ENCODE measurements around the gene CFAP299. TPM values are rescaled to one million over a fixed set of nuclear protein-coding genes. Genes with fewer than 3 reads are reported as not detected.

The CFAP299 gene
- total and polyA plus RNA-seq, 2 of the 13 experiments (the other 11 are each of a cell fraction or from before 2014, with no cell fraction given) = not detected

DNA sequence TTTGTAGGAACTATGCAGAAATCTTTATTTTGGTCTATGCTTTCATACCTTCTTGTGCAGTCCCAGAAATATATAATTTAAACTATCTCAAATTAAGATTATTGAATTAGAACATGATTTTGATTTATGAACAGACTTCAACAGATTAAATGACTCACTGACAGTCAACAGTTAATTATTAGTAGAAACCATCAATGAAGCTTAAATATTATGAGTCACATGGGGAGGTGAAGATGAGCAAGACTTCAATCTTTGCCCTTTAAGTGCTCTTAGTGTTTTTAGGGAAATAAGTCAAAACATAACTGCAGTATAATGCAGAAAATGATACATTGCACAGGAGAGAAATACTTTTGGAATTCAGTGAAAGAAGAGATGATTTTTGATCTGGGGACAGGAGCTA lies 613.5 kb downstream of the CFAP299 start (continued):
- TF ChIP-seq, protein P1, sequence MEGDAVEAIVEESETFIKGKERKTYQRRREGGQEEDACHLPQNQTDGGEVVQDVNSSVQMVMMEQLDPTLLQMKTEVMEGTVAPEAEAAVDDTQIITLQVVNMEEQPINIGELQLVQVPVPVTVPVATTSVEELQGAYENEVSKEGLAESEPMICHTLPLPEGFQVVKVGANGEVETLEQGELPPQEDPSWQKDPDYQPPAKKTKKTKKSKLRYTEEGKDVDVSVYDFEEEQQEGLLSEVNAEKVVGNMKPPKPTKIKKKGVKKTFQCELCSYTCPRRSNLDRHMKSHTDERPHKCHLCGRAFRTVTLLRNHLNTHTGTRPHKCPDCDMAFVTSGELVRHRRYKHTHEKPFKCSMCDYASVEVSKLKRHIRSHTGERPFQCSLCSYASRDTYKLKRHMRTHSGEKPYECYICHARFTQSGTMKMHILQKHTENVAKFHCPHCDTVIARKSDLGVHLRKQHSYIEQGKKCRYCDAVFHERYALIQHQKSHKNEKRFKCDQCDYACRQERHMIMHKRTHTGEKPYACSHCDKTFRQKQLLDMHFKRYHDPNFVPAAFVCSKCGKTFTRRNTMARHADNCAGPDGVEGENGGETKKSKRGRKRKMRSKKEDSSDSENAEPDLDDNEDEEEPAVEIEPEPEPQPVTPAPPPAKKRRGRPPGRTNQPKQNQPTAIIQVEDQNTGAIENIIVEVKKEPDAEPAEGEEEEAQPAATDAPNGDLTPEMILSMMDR (CRISPR knock-in tag; IDR thresholded peaks at IDR 0.05) = no peak
- no peak for TF ChIP-seq KDM5B (CRISPR knock-in tag; IDR thresholded peaks at IDR 0.05; ENCODE audit: borderline replicate concordance)

DNA sequence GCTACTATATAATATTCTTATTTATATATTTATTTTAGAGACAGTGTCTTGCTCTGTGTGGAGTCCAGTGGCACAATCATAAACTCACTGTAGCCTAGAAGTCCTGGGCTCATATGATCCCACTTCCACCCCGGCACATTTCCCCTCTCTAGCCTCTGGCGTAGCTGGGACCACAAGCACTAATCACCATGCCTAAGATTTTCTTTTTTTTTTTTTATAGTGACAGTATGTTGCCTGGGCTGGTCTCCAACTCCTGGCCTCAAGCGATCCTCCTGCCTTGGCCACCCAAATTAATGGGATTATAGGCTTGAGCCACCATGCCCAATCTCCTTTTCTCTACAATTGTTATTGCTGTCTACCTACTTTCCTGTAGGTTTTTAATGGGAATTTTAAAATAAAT lies 620.9 kb downstream of the CFAP299 start:
- Histone ChIP-seq H3K9ac (ENCODE audit: insufficient read depth, low read depth, low read length) (no peak overlapping the region), H3K9me3 (ENCODE audit: low read length) (no peaks in the 10 kb centered on the region), H3K27ac (ENCODE audit: extremely low read length, insufficient read depth, low read length) (no peak overlapping the region), H4K20me1 (ENCODE audit: insufficient read depth, low read length) (no peaks in the 10 kb centered on the region), H3K36me3 (replicated peaks in 1 of 2; ENCODE audit: control insufficient read depth in 1 of 2, insufficient read depth in 2 of 2, low read length in 2 of 2) (no peaks in the 10 kb centered on the region), H3K79me2 (ENCODE audit: insufficient read depth, low read length) (no peaks in the 10 kb centered on the region), H3K4me1 (ENCODE audit: insufficient read depth, low read length) (no peaks in the 10 kb centered on the region), H3K4me3 (replicated peaks in 1 of 3; ENCODE audit: insufficient read depth in 1 of 3, low read depth in 2 of 3, low read length in 3 of 3) (no peak overlapping the region), H2AFZ (ENCODE audit: low read length) (no peak overlapping the region), H3K27me3 (ENCODE audit: control insufficient read depth in 1 of 2, insufficient read depth in 2 of 2, low read length in 2 of 2) (no peaks in the 10 kb centered on the region), H3K4me2 (ENCODE audit: low read depth, low read length) (no peak overlapping the region)
- ATAC-seq = no peak
- DNase-seq (ENCODE audit: low spot score) = no peak
- in situ Hi-C loops (cut with HindIII; ENCODE audit: extremely low pct_ligation_motif_present, low pct_unique_long_range_greater_than_20kb) = no loop called here
- ChIA-PET POLR2A (no interaction called here), CTCF (ENCODE audit: low intra/inter-chr PET ratio, low total read pairs) (no interaction called here)
- WGBS (ENCODE audit: low lambda C conversion rate) = 15% methylated on average over 3 of the region's 3 CpGs
- no TSS peak for BruUV-seq (replicated peaks)
- intact Hi-C loops (cut with micrococcal nuclease; ENCODE audit: unreplicated experiment) = no loop called here
- no peak for FAIRE-seq
- TF ChIP-seq NFE2L1 (CRISPR knock-in tag; IDR thresholded peaks at IDR 0.05; ENCODE audit: borderline replicate concordance) = no peak
- no peak for TF ChIP-seq MTA1 (CRISPR knock-in tag; IDR thresholded peaks at IDR 0.05; ENCODE audit: borderline replicate concordance)
- no peak for TF ChIP-seq AGO2 (optimal IDR thresholded peaks at IDR 0.05; ENCODE audit: low read depth, low read length)

DNA sequence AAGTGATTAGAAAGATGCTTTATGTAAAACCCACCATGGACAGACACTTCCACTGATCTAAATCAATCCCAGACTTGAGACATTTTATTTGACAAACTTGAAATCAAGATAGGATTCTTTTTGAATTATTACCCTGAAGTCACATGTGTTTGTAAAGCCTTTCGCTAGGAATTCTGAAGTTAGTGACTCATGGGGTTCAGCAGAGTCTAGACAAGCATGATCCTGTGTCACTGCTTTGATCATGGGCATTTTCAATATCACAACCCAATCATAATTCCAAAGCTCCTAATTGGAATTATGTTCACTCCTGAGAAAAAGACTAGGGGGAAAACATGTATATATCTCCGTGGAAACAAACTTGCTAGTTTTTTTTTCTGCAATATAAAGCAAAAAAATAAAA lies 627.5 kb downstream of the CFAP299 start:
- no peaks in the 10 kb centered on the region for H3K79me2 ChIP-seq (ENCODE audit: insufficient read depth, low read length)
- POLR2A ChIA-PET = no interaction called here
- CTCF ChIA-PET (ENCODE audit: low intra/inter-chr PET ratio, low total read pairs) = no interaction called here
- no peak for FAIRE-seq
- no peak overlapping the region for H3K9ac ChIP-seq (ENCODE audit: insufficient read depth, low read depth, low read length)
- no peak for TF ChIP-seq PCBP1 (IDR thresholded peaks at IDR 0.05; ENCODE audit: borderline replicate concordance, low read depth, low read length)
- TF ChIP-seq GZF1 (CRISPR knock-in tag; IDR thresholded peaks at IDR 0.05) = no peak
- no peak for TF ChIP-seq SYNCRIP (IDR thresholded peaks at IDR 0.05; ENCODE audit: insufficient read depth, low read depth, low read length)
- H2AFZ ChIP-seq (ENCODE audit: low read length) = no peak overlapping the region
- H3K36me3 ChIP-seq (replicated peaks in 1 of 2; ENCODE audit: control insufficient read depth in 1 of 2, insufficient read depth in 2 of 2, low read length in 2 of 2) = no peaks in the 10 kb centered on the region
- H3K27me3 ChIP-seq (ENCODE audit: control insufficient read depth in 1 of 2, insufficient read depth in 2 of 2, low read length in 2 of 2) = no peaks in the 10 kb centered on the region
- intact Hi-C loops (cut with micrococcal nuclease; ENCODE audit: unreplicated experiment) = no loop called here
- H3K9me3 ChIP-seq (ENCODE audit: low read length) = no peaks in the 10 kb centered on the region
- H3K4me2 ChIP-seq (ENCODE audit: low read depth, low read length) = no peak overlapping the region
- 0% methylated on average over 2 of the region's 2 CpGs for WGBS (ENCODE audit: low lambda C conversion rate)
- ATAC-seq = no peak
- no TSS peak for BruUV-seq (replicated peaks)
- H4K20me1 ChIP-seq (ENCODE audit: insufficient read depth, low read length) = no peaks in the 10 kb centered on the region
- H3K4me3 ChIP-seq (replicated peaks in 1 of 3; ENCODE audit: insufficient read depth in 1 of 3, low read depth in 2 of 3, low read length in 3 of 3) = no peak overlapping the region
- in situ Hi-C loops (cut with HindIII; ENCODE audit: extremely low pct_ligation_motif_present, low pct_unique_long_range_greater_than_20kb) = no loop called here
- DNase-seq (ENCODE audit: low spot score) = no peak
- no peak overlapping the region for H3K27ac ChIP-seq (ENCODE audit: extremely low read length, insufficient read depth, low read length)
- no peaks in the 10 kb centered on the region for H3K4me1 ChIP-seq (ENCODE audit: insufficient read depth, low read length)

Measured in HepG2 (cell line).